AG04450 (cell line): ENCODE results near the gene LRP3. TPM values are rescaled to one million over a fixed set of nuclear protein-coding genes. Genes with fewer than 3 reads are reported as not detected.

Experiments
- CTCF ChIA-PET: fragments of 300-600, 350-600 bp; formaldehyde crosslinking; extraction: SDS; loops from one replicate; lab custom pipeline; 2022; ENCODE audit warnings: antibody characterized with exemption, inconsistent platforms; lab: Charles Lee
- POLR2A ChIA-PET: fragments of 350-600 bp; formaldehyde crosslinking; extraction: SDS; loops from one replicate; lab custom pipeline; 2021; ENCODE audit warnings: antibody characterized with exemption, inconsistent platforms; lab: Yijun Ruan, JAX
- DNase-seq: peaks from one replicate; pipeline ENCODE4 v3.0.0-alpha.2; 2011; ENCODE audit warnings: low read depth, low spot score
- H3K27ac ChIP-seq: one replicate; pipeline ENCODE4 v1.5.1; 2012; ENCODE audit warnings: low read depth, low read length, control low read depth
- H3K27me3 ChIP-seq: one replicate; pipeline ENCODE4 v1.6.0; 2012; ENCODE audit warnings: low read length; ENCODE audit not compliant: control insufficient read depth, insufficient read depth
- H3K4me3 ChIP-seq: 2 replicates; pipeline ENCODE4 v1.5.1; 2011; ENCODE audit warnings: mild to moderate bottlenecking, low read depth, low read length, control low read depth
- H3K9me3 ChIP-seq: 2 replicates; pipeline ENCODE4 v1.5.1; 2012; ENCODE audit warnings: low read length; ENCODE audit not compliant: control insufficient read depth, insufficient read depth
- CTCF ChIP-seq: IDR thresholded peaks from 2 replicates; pipeline ENCODE4 v1.5.1; 2011; ENCODE audit warnings: low read depth, low read length, control low read depth, inconsistent platforms
- polyA plus RNA-seq: library from polyadenylated mRNA; depleted of rRNA; stranded (reverse); fragments of >200 nt; gene quantifications from 2 replicates; pipeline ENCODE4 v1.2.3, GENCODE V29; 2011

The LRP3 gene
- polyA plus RNA-seq, 1 experiment, result 9.5 TPM

GRCh38 chr19:33202546-33203507 is 8.7 kb downstream of the LRP3 start:
- CTCF ChIA-PET, result no interaction called here

GRCh38 chr19:33203529-33203928 is 9.4 kb downstream of the LRP3 start:
- Histone ChIP-seq H3K27me3 (no peaks in the 10 kb centered on the region), H3K27ac (no peak overlapping the region), H3K9me3 (no peaks in the 10 kb centered on the region; the same call in 1 of the 2 replicates), H3K4me3 (no peak overlapping the region)
- TF ChIP-seq CTCF, result no peak
- ChIA-PET CTCF (no interaction called here), POLR2A (no interaction called here)
- no peak for DNase-seq

More at GRCh38 chr19:33202546-33203507, 8.7 kb downstream of the LRP3 start:
- DNase-seq, result no peak
- TF ChIP-seq CTCF, result no peak
- Histone ChIP-seq H3K4me3 (no peak overlapping the region), H3K27me3 (no peaks in the 10 kb centered on the region), H3K27ac (no peak overlapping the region), H3K9me3 (no peaks in the 10 kb centered on the region; the same call in 1 of the 2 replicates)
- POLR2A ChIA-PET, result no interaction called here

- Histone ChIP-seq H3K4me3 (no peak overlapping the region), H3K27ac (no peak overlapping the region), H3K9me3 (no peaks in the 10 kb centered on the region; the same call in 1 of the 2 replicates), H3K27me3 (no peaks in the 10 kb centered on the region)
- DNase-seq, result no peak
- TF ChIP-seq CTCF, result no peak
- CTCF ChIA-PET, result interaction anchor here (0.5 kb wide), 1 partner anchor 38 kb away, joined by 4 read pairs; no protein-coding TSS in a partner anchor
- POLR2A ChIA-PET, result no interaction called here
Measured at GRCh38 chr19:33204136-33204973, 10.2 kb downstream of the LRP3 start.

- H3K27me3 ChIP-seq, result no peaks in the 10 kb centered on the region
- no peaks in the 10 kb centered on the region; the same call in 1 of the 2 replicates for H3K9me3 ChIP-seq
- no peak overlapping the region for H3K27ac ChIP-seq
- no peak for DNase-seq
- TF ChIP-seq CTCF, result no peak
- CTCF ChIA-PET, result no interaction called here
- POLR2A ChIA-PET, result no interaction called here
- no peak overlapping the region for H3K4me3 ChIP-seq
Measured at GRCh38 chr19:33205110-33205509, 11.0 kb downstream of the LRP3 start.
